Measurements from ENCODE around the gene CYP26B1.

The CYP26B1 gene

GRCh38 chr2:72154386-72154975, 6.8 kb upstream of the CYP26B1 start:
- DNase-seq: no peak

- no peak for DNase-seq
Measured at GRCh38 chr2:72153924-72154323, 6.3 kb upstream of the CYP26B1 start.

GRCh38 chr2:72153026-72153791, 5.5 kb upstream of the CYP26B1 start:
- DNase-seq: no peak

GRCh38 chr2:72150861-72151356, 3.2 kb upstream of the CYP26B1 start:
- DNase-seq: no peak

GRCh38 chr2:72150157-72150860, 2.6 kb upstream of the CYP26B1 start:
- peak; percentile 50 for DNase-seq

GRCh38 chr2:72149556-72150156, 2.0 kb upstream of the CYP26B1 start:
- DNase-seq: peak; percentile 20

- no peak for DNase-seq
Measured at GRCh38 chr2:72148837-72149555, 1.3 kb upstream of the CYP26B1 start.

GRCh38 chr2:72148003-72148836, 558 bp upstream of the CYP26B1 start:
- DNase-seq: peak; percentile 14

GRCh38 chr2:72146347-72147302, 1.0 kb downstream of the CYP26B1 start:
- DNase-seq: no peak

GRCh38 chr2:72145658-72146329, 1.9 kb downstream of the CYP26B1 start:
- DNase-seq: no peak

GRCh38 chr2:72145289-72145657, 2.4 kb downstream of the CYP26B1 start:
- peak; percentile 16 for DNase-seq

- no peak for DNase-seq
Measured at GRCh38 chr2:72144632-72145288, 2.9 kb downstream of the CYP26B1 start.

- no peak for DNase-seq
Measured at GRCh38 chr2:72144274-72144631, 3.4 kb downstream of the CYP26B1 start.

- DNase-seq: no peak
Measured at GRCh38 chr2:72143441-72144273, 4.0 kb downstream of the CYP26B1 start.

- DNase-seq: no peak
Measured at GRCh38 chr2:72142570-72143440, 4.9 kb downstream of the CYP26B1 start.

- no peak for DNase-seq
Measured at GRCh38 chr2:72141881-72142451, 5.7 kb downstream of the CYP26B1 start.

- DNase-seq: no peak
Measured at GRCh38 chr2:72141032-72141645, 6.5 kb downstream of the CYP26B1 start.
